Spleen (tissue), 11 donors: ENCODE measurements around the gene GP5. TPM values are rescaled to one million over a fixed set of nuclear protein-coding genes. Genes with fewer than 3 reads are reported as not detected.

Experiments
- DNase-seq: peaks from one replicate; pipeline ENCODE4 v3.0.0-alpha.2; 2020
- H3K27ac ChIP-seq, 8 donors: fragments of 200-600 bp; sonication (generic) in 7 of 8; 1 replicate in 4 of 8; 2 replicates in 4 of 8; pipeline versions ENCODE4 v1.5.0 to v1.8.0; 2016 to 2021; ENCODE audit warnings: inconsistent platforms in 4 of 8, mild to moderate bottlenecking in 4 of 8, moderate library complexity in 1 of 8
- H3K27me3 ChIP-seq, 7 donors: fragments of 200-600 bp; sonication (generic) in 6 of 7; replicated peaks in 1 of 7; 1 replicate in 4 of 7; 2 replicates in 3 of 7; pipeline versions ENCODE4 v1.5.0 to v1.8.0; 2016 to 2021; ENCODE audit warnings: inconsistent platforms in 3 of 7, mild to moderate bottlenecking in 1 of 7
- H3K36me3 ChIP-seq, 6 donors: fragments of 200-600 bp; sonication (generic) in 5 of 6; 1 replicate in 4 of 6; 2 replicates in 2 of 6; pipeline versions ENCODE4 v1.5.0 to v1.8.0; 2016 to 2021; ENCODE audit warnings: inconsistent platforms in 2 of 6
- H3K4me1 ChIP-seq, 6 donors: fragments of 200-600 bp; sonication (generic) in 5 of 6; 1 replicate in 3 of 6; 2 replicates in 3 of 6; pipeline versions ENCODE4 v1.5.0 to v1.8.0; 2016 to 2021; ENCODE audit warnings: inconsistent platforms in 3 of 6
- H3K4me3 ChIP-seq, 8 donors: fragments of 200-600 bp; sonication (generic) in 7 of 8; 1 replicate in 4 of 8; 2 replicates in 4 of 8; pipeline versions ENCODE4 v1.5.0 to v1.8.0; 2016 to 2021; ENCODE audit warnings: inconsistent platforms in 4 of 8, mild to moderate bottlenecking in 4 of 8, moderate library complexity in 2 of 8
- H3K9me3 ChIP-seq, 8 donors: fragments of 200-600 bp; sonication (generic) in 7 of 8; 1 replicate in 4 of 8; 2 replicates in 4 of 8; pipeline versions ENCODE4 v1.5.0 to v1.8.0; 2016 to 2021; ENCODE audit warnings: inconsistent platforms in 4 of 8
- CTCF ChIP-seq, 11 experiments: fragments of 200-600 bp in 7 of 11; fragments of 450-650 bp in 4 of 11; sonication (generic) in 4 of 11; IDR thresholded peaks in 8 of 11; conservative IDR thresholded peaks in 3 of 11; 1 replicate in 7 of 11; 2 replicates in 4 of 11; pipeline versions ENCODE4 v1.4.0 to v1.8.0; 2016 to 2021; ENCODE audit warnings: antibody characterized with exemption in 11 of 11, inconsistent platforms in 4 of 11, mild to moderate bottlenecking in 1 of 11
- POLR2A ChIP-seq, 3 donors: fragments of 450-650 bp; IDR thresholded peaks; one replicate each; pipeline ENCODE4 v1.5.1; 2017; ENCODE audit warnings: antibody characterized with exemption in 3 of 3, mild to moderate bottlenecking in 1 of 3
- POLR2AphosphoS5 ChIP-seq, 3 donors: sonication (generic); formaldehyde crosslinking; IDR thresholded peaks; one replicate each; pipeline ENCODE4 v1.5.1; 2017; ENCODE audit warnings: antibody characterized with exemption in 3 of 3
- WGBS, 5 donors: extraction: QIAGEN DNeasy Blood & Tissue Kit in 3 of 5; methylation state at CpG; one replicate each; pipeline versions ENCODE4 v1.1.5 to v1.1.7; 2013 to 2018; 5-methylcytosine and 5-hydroxymethylcytosine counted together
- intact Hi-C: fragments of 100-400 bp; cut with DNase I; formaldehyde crosslinking; loops from one replicate; pipeline ENCODE4 v1.15.0; 2023; ENCODE audit warnings: low total_unique reads
- polyA plus RNA-seq, 3 donors: library from polyadenylated mRNA; stranded (reverse); fragments of 200-250 nt; gene quantifications; one replicate each; pipeline ENCODE4 v1.2.1, GENCODE V29; 2013
- total RNA-seq, 7 donors: library from RNA; depleted of rRNA in 3 of 7; stranded (reverse); fragments of >200 nt in 3 of 7; fragmentation: NEBNext Ultra II Directional in 4 of 7; extraction: Animal tissue kit (Norgen Biotek cat#: 25700) in 4 of 7; gene quantifications; one replicate each; pipeline versions ENCODE4 v1.1.0 to v1.2.1, GENCODE V29; 2016 to 2021
- donor health status: healthy with polysubstance abuse.
- donor health status: DM: no; HTN: no; CAD: no; lungs with moderate emphysema.
- donor health status: DM: no; HTN: no; CAD: no.
- donor health status: Bipolar disorder and iron deficiency.
- donor health status: healthy.
- donor health status: DM: no; HTN: no; CAD: no.
- donor health status: DM: yes; HTN: yes; CAD: no.

Gene GP5
- total and polyA plus RNA-seq, 10 donors: 0.15 to 1.8 (median 0.55) TPM

GRCh38 chr3:194360568-194360967, 38.5 kb downstream of the GP5 start:
- Histone ChIP-seq H3K4me3 (no peak overlapping the region), H3K27me3 (peaks cover 0 to 16% (median 0%) of the 10 kb centered on the region in 7 donors), H3K36me3 (no peaks in the 10 kb centered on the region), H3K4me1 (peaks cover 0 to 10% (median 0%) of the 10 kb centered on the region in 6 donors), H3K27ac (no peak overlapping the region), H3K9me3 (no peaks in the 10 kb centered on the region)
- intact Hi-C loops: no loop called here
- TF ChIP-seq POLR2A (IDR thresholded peaks at IDR 0.05): no peak
- no peak for DNase-seq
- 87 to 94% (median 91%) methylated on average over 17 to 18 of the region's 18 CpGs for WGBS, 5 donors

GRCh38 chr3:194357681-194358080, 41.4 kb downstream of the GP5 start:
- H3K4me1 ChIP-seq: no peaks in the 10 kb centered on the region
- no peak overlapping the region for H3K4me3 ChIP-seq
- no peak for DNase-seq
- no peaks in the 10 kb centered on the region for H3K9me3 ChIP-seq
- TF ChIP-seq POLR2A (IDR thresholded peaks at IDR 0.05): no peak
- TF ChIP-seq CTCF (IDR thresholded peaks at IDR 0.05 in 8 of 11, conservative IDR thresholded peaks at IDR 0.05 in 3 of 11): no peak
- no peak for TF ChIP-seq POLR2AphosphoS5 (IDR thresholded peaks at IDR 0.05)
- H3K36me3 ChIP-seq: no peaks in the 10 kb centered on the region
- peaks cover 0 to 16% (median 0%) of the 10 kb centered on the region in 7 donors for H3K27me3 ChIP-seq
- 83 to 90% (median 87%) methylated on average over 11 of the region's 11 CpGs for WGBS, 5 donors
- intact Hi-C loops: no loop called here
- H3K27ac ChIP-seq: no peak overlapping the region

- Histone ChIP-seq H3K4me1 (no peaks in the 10 kb centered on the region), H3K9me3 (no peaks in the 10 kb centered on the region), H3K36me3 (no peaks in the 10 kb centered on the region), H3K4me3 (no peak overlapping the region), H3K27me3 (peaks cover 0 to 16% (median 0%) of the 10 kb centered on the region in 7 donors), H3K27ac (no peak overlapping the region)
- no peak for DNase-seq
- TF ChIP-seq POLR2A (IDR thresholded peaks at IDR 0.05): no peak
- no peak for TF ChIP-seq CTCF (IDR thresholded peaks at IDR 0.05 in 8 of 11, conservative IDR thresholded peaks at IDR 0.05 in 3 of 11)
- no peak for TF ChIP-seq POLR2AphosphoS5 (IDR thresholded peaks at IDR 0.05)
- WGBS, 5 donors: 55 to 73% (median 62%) methylated on average over 7 of the region's 7 CpGs
- intact Hi-C loops: no loop called here
These were observed 43.7 kb downstream of the GP5 start for GRCh38 chr3:194355379-194355778.

GRCh38 chr3:194354315-194354714, 44.8 kb downstream of the GP5 start:
- TF ChIP-seq POLR2A (IDR thresholded peaks at IDR 0.05): no peak
- TF ChIP-seq CTCF (IDR thresholded peaks at IDR 0.05 in 8 of 11, conservative IDR thresholded peaks at IDR 0.05 in 3 of 11): no peak
- TF ChIP-seq POLR2AphosphoS5 (IDR thresholded peaks at IDR 0.05): no peak
- H3K4me1 ChIP-seq: no peaks in the 10 kb centered on the region
- intact Hi-C loops: no loop called here
- no peak overlapping the region for H3K4me3 ChIP-seq
- DNase-seq: peak; percentile 64
- no peaks in the 10 kb centered on the region for H3K36me3 ChIP-seq
- no peak overlapping the region for H3K27ac ChIP-seq
- peaks cover 0 to 15% (median 0%) of the 10 kb centered on the region in 7 donors for H3K27me3 ChIP-seq
- WGBS, 5 donors: 63 to 81% (median 67%) methylated on average over 2 of the region's 2 CpGs
- no peaks in the 10 kb centered on the region for H3K9me3 ChIP-seq
